Measurements from ENCODE around the gene TMPRSS2. TPM values are rescaled to one million over a fixed set of nuclear protein-coding genes. Genes with fewer than 3 reads are reported as not detected.

TMPRSS2 gene
- 1.0 and 1.2 TPM in 2 replicates for total RNA-seq

GRCh38 chr21:41507521-41508414, at the start of gene TMPRSS2:
TSS of gene TMPRSS2 (minus strand) at chr21:41508158. CDS start at chr21:41498133, 10,025 bp downstream.

GRCh38 chr21:41425954-41426675, 81.8 kb downstream of the TMPRSS2 start, which contains the start of gene MX1:
TSS of gene MX1 (plus strand) at chr21:41426239. CDS start at chr21:41432071, 5,832 bp downstream.

Other genes with a start within 250 kb of the TMPRSS2 start
- not detected in 2 replicates for gene FAM3B, start 191.4 kb downstream of the TMPRSS2 start, total RNA-seq
- gene MX2, start 146.1 kb downstream of the TMPRSS2 start, total RNA-seq: 0.35 TPM in 1 of 2 replicates, not detected in the other
- gene MX1, start 81.9 kb downstream of the TMPRSS2 start, total RNA-seq: 0.37 and 1.4 TPM in 2 replicates